WI38 (cell line): ENCODE results near the gene CSNK1D.
"Not testable (repeated sequence)": the region's sequence is repeated elsewhere in the genome, so short reads cannot be mapped to it uniquely, and the experiment has no call there.

Experiments
- H3K4me3 ChIP-seq: 2 replicates; pipeline ENCODE4 v1.5.1; 2011; ENCODE audit warnings: low read depth, mild to moderate bottlenecking, control low read depth, low read length
- CTCF ChIP-seq: IDR thresholded peaks from 2 replicates; pipeline ENCODE4 v1.5.1; 2012; ENCODE audit warnings: low read depth, mild to moderate bottlenecking, control low read depth, low read length

Gene CSNK1D

GRCh38 chr17:82267575-82268379, 5.7 kb downstream of the CSNK1D start:
- H3K4me3 ChIP-seq = peak overlapping the region; percentile 29; the same call in 1 of the 2 replicates
- no peak for TF ChIP-seq CTCF

DNA sequence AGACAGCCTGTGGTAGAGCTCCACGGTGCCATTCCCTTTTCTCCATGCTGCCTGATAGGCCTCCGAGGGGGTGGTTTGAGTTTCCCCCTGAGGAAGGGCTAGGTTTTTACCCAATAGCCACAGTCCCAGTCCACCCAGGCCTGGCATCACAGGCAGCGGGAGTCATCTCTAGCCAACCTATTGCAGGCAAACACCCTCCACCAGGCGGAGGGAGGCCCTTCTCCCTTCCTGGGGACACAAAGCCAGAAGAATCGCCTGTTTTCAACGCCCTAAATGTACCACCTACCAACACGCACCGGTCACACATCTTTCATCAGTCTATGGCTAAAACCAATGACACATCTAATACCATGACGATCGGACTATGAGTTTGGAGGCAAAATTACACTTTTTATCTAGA, 7.4 kb downstream of the CSNK1D start:
- TF ChIP-seq CTCF = no peak
- no peak overlapping the region for H3K4me3 ChIP-seq

DNA sequence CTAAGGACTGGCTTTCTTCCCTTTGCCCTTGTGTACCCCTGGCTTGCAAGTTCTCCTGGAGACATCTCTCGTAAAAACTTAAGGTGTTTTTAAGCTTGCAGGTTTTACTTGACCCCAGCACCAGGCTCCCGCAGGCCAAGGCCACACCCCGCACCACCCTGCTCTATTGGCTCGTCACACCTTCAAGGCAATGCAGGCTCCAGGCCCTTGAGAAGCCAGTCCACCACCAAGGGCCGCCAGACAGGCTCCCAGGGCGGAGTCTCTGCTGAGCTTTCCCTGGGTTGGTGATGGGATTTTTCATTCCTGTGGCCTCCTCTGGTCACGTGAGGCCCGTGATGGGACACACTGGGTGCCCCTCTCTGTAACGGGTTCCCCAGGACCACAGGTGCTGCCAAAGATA, 9.9 kb downstream of the CSNK1D start:
- TF ChIP-seq CTCF = no peak
- no peak overlapping the region for H3K4me3 ChIP-seq

- no peak for TF ChIP-seq CTCF
- no peak overlapping the region for H3K4me3 ChIP-seq
Measured at GRCh38 chr17:82262344-82262743, 11.2 kb downstream of the CSNK1D start.

GRCh38 chr17:82259972-82260961, 13.2 kb downstream of the CSNK1D start:
- not testable (repeated sequence) for H3K4me3 ChIP-seq

DNA sequence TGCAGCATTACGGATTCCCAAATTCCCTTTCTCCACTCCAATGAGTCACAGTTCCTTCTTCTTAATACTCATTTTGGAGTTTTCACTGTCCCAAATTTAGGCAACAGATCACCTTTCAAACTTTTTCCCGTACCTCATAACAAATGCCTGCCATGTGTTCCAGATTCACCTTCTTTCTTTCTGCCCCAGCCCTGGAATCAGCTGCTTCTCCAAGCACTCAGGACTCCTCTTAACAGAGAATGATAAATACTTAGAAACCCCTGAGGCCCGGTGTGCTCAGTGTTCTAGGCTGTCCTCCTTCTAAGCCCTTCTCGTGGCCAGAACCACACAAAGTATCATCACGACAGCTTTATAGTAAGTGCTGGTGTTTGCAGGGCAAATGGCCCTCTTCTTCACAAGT, 14.9 kb downstream of the CSNK1D start:
- H3K4me3 ChIP-seq = no peak overlapping the region
- TF ChIP-seq CTCF = no peak

- H3K4me3 ChIP-seq = no peak overlapping the region
- TF ChIP-seq CTCF = no peak
Measured at GRCh38 chr17:82257473-82257872, 16.0 kb downstream of the CSNK1D start.
